HAP-1 (cell line): Measurements from ENCODE around the gene E2F4.
A peak's percentile ranks its signal among the peaks of the same experiment; 100 is the strongest.

ENCODE experiments used
- DNase-seq, 2 experiments: peaks; one replicate each; pipeline ENCODE4 v3.0.0-alpha.2; 2016 to 2020; ENCODE audit warnings: low spot score in 2 of 2
- H3K27me3 ChIP-seq: fragments of 250-450 bp; sonication (Bioruptor Pico); 2 replicates; pipeline ENCODE4 v1.5.1; 2020; ENCODE audit warnings: low read depth, mild to moderate bottlenecking, moderate library complexity
- H3K36me3 ChIP-seq: fragments of 250-450 bp; sonication (Bioruptor Pico); replicated peaks from 2 replicates; pipeline ENCODE4 v1.5.1; 2020; ENCODE audit warnings: mild to moderate bottlenecking
- H3K4me1 ChIP-seq: fragments of 250-450 bp; sonication (Bioruptor Pico); 2 replicates; pipeline ENCODE4 v1.5.1; 2020; ENCODE audit warnings: mild to moderate bottlenecking
- H3K4me3 ChIP-seq: fragments of 250-450 bp; sonication (Bioruptor Pico); 2 replicates; pipeline ENCODE4 v1.5.1; 2020; ENCODE audit warnings: mild to moderate bottlenecking, moderate library complexity
- H3K9me3 ChIP-seq: fragments of 250-450 bp; sonication (Bioruptor Pico); 2 replicates; pipeline ENCODE4 v1.5.1; 2020; ENCODE audit warnings: mild to moderate bottlenecking, moderate library complexity
- in situ Hi-C: fragments of 300-500 bp; cut with MboI; formaldehyde crosslinking; loops from 3 replicates; pipeline ENCODE4 v1.14.3; 2020; ENCODE audit warnings: low sequenced_read_pairs, inconsistent platforms, mixed read lengths

The E2F4 gene

DNA sequence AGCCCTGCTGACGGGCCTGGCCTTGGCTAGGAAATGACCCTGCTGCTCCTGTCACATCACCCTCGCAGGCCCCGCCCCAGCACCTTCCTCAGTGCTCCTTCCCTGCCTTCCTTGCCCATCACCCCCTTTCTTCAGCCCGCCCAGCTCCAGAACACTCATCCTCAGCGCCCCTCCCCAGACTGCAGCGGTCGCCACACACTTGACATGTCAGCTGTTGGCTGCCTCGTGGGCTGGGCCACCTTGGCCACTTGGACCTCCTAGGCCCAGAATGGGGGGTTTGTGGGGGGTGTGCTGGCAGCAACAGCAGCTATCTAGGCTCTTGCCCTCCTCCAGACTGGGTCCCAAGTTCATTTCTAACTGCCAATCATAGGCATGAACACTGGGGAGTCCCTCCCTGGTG lies 17.6 kb downstream of the E2F4 start:
- Histone ChIP-seq H3K4me3 (no peak overlapping the region), H3K36me3 (no peaks in the 10 kb centered on the region; the same call in 1 of the 2 replicates), H3K27me3 (no peaks in the 10 kb centered on the region), H3K4me1 (no peaks in the 10 kb centered on the region), H3K9me3 (no peaks in the 10 kb centered on the region)
- in situ Hi-C loops, result no loop called here
- DNase-seq, result no peak

DNA sequence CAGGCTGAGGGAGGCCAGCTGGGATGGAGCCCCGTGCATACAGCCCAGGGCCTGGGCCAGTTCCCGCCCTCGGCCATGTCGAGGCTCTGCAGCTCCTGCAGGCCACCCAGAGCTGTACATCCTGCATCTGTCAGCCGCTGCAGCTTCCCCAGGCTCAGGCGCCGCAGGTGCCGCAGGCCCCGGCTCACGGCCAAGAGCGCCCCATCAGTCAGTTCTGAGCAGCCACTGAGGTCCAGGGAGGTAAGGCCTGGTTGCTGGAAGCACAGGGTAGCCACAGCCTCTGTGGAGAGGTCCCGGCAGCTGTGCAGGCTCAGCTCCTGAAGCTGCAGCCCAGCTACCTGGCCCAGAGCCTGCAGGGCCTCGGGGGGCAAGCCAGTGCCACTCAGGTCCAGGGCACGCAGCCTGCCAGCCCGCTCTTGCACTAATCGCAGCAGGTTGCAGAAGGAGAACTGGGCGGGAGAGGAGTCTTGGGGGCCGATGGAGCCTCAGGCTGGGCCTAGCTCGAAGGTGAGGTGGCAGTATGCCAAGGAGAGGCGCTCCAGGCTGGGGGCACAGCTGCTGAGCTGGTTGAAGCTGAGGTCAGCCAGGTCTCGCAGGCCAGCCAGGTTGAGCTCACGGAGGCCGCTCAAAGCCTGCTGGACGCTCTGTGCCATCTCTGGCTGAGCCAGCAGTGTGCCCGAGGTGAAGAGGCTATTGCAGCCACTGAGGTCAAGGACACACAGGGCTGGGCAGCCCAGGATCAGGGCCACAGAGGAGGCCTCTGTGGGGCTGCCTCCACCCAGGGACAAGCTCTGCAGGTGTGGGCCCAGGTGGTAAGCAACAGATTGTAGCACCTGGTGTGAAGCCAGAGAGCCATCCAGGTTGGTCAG lies 18.3 kb downstream of the E2F4 start:
- DNase-seq, result no peak
- Histone ChIP-seq H3K9me3 (no peaks in the 10 kb centered on the region), H3K4me1 (no peaks in the 10 kb centered on the region), H3K36me3 (no peaks in the 10 kb centered on the region; the same call in 1 of the 2 replicates), H3K27me3 (no peaks in the 10 kb centered on the region), H3K4me3 (no peak overlapping the region)
- in situ Hi-C loops, result no loop called here

DNA sequence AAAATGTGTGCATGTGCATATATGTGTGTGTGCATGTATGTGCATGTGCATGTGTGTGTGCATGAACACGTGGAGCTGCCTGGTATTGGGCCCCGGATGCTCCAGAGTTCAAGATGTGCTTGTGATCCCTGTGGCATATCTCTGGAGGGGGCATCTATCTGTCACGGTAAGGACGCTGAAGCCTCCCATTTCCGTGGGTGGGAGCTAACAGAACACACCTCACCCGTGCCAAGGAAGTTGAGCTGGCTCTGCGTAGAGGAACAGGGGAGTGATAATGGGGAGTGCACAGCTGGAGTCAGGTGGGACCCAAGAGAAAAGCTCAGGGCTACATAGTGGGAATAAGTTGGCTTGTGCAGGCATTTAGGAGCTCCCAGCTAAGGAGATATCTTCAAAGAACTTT lies 19.7 kb downstream of the E2F4 start:
- DNase-seq, result no peak
- Histone ChIP-seq H3K27me3 (no peaks in the 10 kb centered on the region), H3K36me3 (no peaks in the 10 kb centered on the region; the same call in 1 of the 2 replicates), H3K9me3 (no peaks in the 10 kb centered on the region), H3K4me3 (no peak overlapping the region), H3K4me1 (no peaks in the 10 kb centered on the region)
- in situ Hi-C loops, result no loop called here

DNA sequence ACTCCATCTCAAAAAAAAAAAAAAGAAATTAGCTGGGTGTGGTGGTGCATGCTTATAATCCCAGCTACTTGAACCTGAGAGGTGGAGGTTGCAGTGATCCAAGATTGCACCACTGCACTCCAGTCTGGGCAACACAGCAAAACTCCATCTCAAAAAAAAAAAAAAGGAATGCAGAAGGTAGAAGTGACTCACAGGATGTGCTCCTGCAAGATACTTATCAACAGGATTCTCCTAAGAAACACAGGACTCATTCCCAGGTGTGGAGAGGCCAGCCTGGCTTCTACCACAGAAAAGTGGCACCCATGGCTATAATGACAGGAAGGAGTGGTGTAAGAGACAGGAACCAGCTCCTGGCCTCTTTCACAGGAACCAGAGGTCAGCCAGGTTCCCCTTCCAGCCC lies 20.8 kb downstream of the E2F4 start:
- no peaks in the 10 kb centered on the region for H3K36me3 ChIP-seq
- H3K4me3 ChIP-seq, result no peak overlapping the region
- no peaks in the 10 kb centered on the region for H3K4me1 ChIP-seq
- no peaks in the 10 kb centered on the region for H3K27me3 ChIP-seq
- in situ Hi-C loops, result no loop called here
- H3K9me3 ChIP-seq, result no peaks in the 10 kb centered on the region
- no peak for DNase-seq

DNA sequence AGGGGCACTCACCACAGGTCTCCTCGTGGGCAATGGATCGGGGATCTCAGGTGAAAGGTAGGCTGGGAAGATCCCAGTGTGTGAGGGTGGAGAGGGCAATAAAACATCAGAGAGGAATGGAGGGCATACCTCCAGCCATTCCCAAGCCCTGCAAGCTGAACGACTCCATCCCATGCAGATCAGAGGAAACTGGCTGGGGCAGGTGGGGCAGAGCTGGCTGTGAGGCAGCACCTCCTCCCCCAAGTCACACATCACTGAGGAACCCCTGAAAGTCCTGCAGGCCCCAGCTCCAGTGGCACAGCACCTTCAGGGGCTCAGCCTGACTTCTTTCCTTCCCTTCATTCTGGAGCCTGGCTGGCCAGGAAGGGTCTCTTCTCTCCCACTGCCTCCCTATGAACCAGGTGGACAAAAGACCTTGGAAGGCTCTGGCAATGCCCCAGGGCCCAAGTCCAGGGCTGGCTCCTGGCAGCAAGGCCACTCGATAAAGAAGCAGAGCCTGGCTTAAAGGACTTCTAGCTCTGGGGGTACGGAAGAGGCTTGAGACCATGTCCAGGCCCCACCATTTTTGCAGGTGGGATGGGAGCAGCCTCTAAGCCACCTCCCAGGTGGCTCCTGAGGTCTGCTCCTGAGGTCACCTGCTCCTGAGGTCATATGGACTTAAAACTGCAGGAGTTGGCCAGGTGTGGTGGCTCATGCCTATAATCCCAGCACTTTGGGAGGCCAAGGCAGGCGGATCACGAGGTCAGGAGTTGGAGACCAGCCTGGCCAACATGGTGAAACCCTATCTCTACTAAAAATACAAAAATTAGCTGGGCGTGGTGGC lies 21.5 kb downstream of the E2F4 start:
- H3K27me3 ChIP-seq, result no peaks in the 10 kb centered on the region
- H3K36me3 ChIP-seq, result no peaks in the 10 kb centered on the region
- no peak for DNase-seq
- no peaks in the 10 kb centered on the region for H3K9me3 ChIP-seq
- no peak overlapping the region for H3K4me3 ChIP-seq
- in situ Hi-C loops, result no loop called here
- H3K4me1 ChIP-seq, result no peaks in the 10 kb centered on the region

DNA sequence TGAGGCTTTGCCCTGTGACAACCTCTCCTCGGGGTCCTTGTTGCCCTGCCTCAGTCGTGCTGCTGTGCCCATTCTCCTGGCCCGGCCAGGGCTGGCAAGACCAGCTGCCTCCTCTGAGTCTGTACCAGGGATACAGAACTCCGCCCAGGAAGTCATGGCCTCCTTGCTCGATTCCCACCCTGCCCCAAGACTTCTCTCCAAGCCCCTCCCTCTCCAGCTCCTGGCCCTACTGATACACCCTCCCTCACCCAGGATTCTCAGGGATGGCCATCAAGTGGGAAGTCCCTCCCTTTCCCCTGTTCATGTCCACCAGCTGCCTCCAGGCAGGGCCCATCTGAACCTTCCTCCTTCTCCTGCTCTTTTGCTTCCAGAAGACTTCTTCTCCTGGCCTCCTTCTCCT lies 23.8 kb downstream of the E2F4 start:
- in situ Hi-C loops, result no loop called here
- no peak for DNase-seq
- no peaks in the 10 kb centered on the region for H3K36me3 ChIP-seq

DNA sequence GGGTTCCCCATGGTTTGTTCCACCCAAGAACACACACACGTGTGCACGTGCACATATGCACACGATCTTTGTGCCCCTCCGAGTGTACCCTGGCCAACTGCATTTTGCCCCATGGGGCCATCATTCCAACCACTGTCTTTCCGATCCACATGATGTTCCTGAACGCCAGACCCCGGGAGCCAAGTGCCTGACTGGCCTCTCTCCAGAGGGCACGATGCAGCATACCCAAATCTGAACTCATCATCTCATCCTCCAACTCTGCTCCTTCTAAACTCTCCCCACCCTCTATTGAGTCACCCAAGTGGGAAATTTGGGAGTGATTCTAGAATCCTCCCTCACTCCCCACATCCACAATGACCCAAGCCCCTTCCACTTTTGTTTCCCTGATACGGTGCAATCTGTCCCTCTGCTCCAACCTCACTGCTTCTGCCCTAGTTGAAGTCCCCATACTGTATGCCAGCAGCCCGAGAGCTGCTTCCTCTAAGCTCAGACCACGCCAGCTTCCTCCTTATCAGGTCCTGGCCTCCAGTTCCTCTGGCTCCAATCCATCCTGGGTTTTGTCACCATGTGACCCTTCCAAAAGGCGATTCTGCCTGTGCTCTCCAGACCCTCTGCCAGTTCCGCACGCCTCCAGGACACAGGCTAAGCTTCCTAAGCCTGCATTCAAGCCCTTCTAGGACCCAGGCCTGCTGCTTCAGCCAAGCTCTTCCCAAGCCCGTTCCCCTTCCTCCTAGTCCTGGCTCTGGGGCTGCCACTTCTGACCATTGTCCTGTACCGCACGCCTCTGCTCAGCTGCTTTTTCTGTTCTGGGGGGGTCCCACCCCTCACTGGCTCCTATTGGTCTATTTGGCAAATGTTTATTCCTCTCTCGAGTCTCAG lies 24.9 kb downstream of the E2F4 start:
- H3K4me1 ChIP-seq, result no peaks in the 10 kb centered on the region
- in situ Hi-C loops, result no loop called here
- DNase-seq, result no peak

More for the DNA sequence above, 23.8 kb downstream of the E2F4 start:
- H3K4me3 ChIP-seq, result no peak overlapping the region
- H3K9me3 ChIP-seq, result no peaks in the 10 kb centered on the region; the same call in 1 of the 2 replicates
- no peaks in the 10 kb centered on the region for H3K27me3 ChIP-seq
- H3K4me1 ChIP-seq, result no peaks in the 10 kb centered on the region

DNA sequence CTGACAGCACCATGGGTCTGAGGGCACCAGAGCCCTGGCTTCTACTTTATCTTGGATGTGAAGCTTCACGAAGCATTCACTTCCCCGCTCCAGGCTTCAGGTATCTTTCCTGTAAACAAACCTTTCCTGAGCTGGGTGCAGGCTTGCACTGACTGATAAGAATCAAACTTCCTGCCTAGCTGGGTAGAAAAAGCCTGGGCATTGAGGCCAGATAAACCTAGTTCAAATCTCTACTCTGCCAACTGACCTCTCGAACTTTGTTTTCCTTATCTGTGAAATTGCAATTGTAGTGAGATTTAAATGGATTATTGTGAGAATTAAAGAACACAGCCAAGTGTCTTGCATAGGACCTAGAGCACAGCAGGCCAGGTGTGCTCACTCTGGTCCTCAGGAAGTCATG lies 32.0 kb downstream of the E2F4 start:
- in situ Hi-C loops, result no loop called here
- H3K9me3 ChIP-seq, result peaks cover 2% of the 10 kb centered on the region; the same call in 1 of the 2 replicates
- H3K4me1 ChIP-seq, result peaks cover 5% of the 10 kb centered on the region
- no peak for DNase-seq
- H3K27me3 ChIP-seq, result no peaks in the 10 kb centered on the region
- no peak overlapping the region for H3K4me3 ChIP-seq
- peaks cover 10% of the 10 kb centered on the region for H3K36me3 ChIP-seq

More for the DNA sequence above, 24.9 kb downstream of the E2F4 start:
- H3K27me3 ChIP-seq, result no peaks in the 10 kb centered on the region
- H3K36me3 ChIP-seq, result no peaks in the 10 kb centered on the region
- no peak overlapping the region for H3K4me3 ChIP-seq
- H3K9me3 ChIP-seq, result no peaks in the 10 kb centered on the region; the same call in 1 of the 2 replicates

DNA sequence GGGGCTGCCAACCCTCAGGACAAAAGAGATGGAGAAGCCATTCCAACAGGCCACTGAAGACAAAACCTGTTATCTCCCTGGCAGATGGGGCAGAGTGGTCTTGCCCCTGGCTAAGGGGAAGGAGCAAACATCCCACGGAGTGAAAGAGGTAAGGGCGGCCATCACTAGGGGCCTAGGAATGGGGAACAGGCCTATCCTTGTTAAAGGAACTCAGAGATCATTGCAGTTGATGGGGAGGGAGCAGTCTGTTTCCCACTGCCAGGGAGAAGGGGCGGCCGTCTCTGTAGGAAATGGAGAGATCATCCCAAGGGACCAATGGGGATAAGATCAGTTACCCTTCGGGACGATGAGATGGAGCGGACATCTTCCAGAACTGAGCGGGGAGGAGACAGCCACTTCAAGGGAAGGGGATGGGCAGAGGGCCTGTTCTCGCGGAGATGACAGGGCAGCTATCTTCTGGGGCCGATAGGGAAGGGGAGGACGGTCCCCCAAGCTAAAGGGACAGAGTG lies 34.4 kb downstream of the E2F4 start:
- Histone ChIP-seq H3K4me1 (peaks cover 5% of the 10 kb centered on the region), H3K9me3 (peaks cover 2% of the 10 kb centered on the region; the same call in 1 of the 2 replicates), H3K27me3 (no peaks in the 10 kb centered on the region), H3K36me3 (peaks cover 31% of the 10 kb centered on the region), H3K4me3 (peak overlapping the region; percentile 94)
- in situ Hi-C loops, result no loop called here
- no peak for DNase-seq

DNA sequence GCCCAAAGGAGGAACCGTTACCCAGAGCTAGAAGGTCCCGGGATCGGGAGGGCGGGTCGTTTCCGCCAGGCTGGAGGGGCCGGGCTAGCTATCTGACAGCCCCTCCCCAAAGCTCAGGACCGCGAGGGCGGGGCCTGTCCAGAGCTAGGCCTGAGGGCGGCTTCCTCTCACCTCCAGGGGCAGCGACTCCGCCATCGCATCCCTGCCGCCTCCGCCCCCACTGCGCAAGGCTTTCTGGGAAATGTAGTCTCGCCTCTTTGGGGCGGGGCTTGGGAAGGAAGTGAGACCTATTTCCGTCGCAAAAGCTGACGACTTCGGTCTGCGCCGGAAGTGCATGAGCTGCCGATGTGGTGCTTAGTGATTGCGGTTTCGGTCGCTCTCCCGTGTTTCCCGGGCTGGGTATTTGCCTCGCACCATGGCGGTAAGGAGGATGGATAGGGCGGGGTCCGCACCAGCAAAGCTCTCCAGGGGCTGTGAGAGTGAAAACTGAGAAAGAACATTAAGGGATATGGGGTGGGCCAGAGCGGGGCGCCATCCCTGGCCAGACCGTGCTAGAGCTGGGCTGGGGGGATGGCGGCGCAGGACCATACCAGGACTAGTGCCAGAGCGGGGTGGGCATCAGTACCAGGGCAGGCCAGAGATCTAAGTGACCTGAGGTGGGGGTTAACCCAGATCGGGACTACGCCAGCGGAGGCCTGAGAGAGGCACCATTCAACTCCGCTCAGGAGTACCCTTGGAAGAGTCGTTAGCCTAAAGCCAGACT lies 35.0 kb downstream of the E2F4 start, which contains the start of gene TMEM208:
TSS of gene TMEM208 (plus strand) at position 327 of the 763 bp plus-strand sequence. CDS start at position 416, 89 bp downstream.
- DNase-seq, result peak; percentile 93 to 99
- H3K27me3 ChIP-seq, result no peaks in the 10 kb centered on the region
- H3K36me3 ChIP-seq, result peaks cover 37% of the 10 kb centered on the region
- H3K4me3 ChIP-seq, result peak within 1 kb of the TSS; percentile 94
- H3K9me3 ChIP-seq, result peaks cover 2% of the 10 kb centered on the region; the same call in 1 of the 2 replicates
- in situ Hi-C loops, result no loop called here
- peaks cover 5% of the 10 kb centered on the region for H3K4me1 ChIP-seq

DNA sequence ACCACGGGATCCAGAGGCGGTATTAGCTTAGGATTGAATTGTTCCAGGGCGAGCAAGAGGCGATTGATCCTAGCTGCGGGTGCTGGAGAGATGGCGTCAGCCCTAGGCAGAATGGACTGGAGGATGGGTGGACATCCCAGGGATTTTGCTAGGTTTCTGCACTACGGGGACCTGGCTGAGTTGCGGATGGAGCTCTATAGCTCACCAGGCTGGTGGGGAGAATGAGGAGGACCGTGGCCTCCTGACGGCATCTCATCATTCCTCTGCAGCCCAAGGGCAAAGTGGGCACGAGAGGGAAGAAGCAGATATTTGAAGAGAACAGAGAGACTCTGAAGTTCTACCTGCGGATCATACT lies 35.6 kb downstream of the E2F4 start:
- Histone ChIP-seq H3K4me1 (peaks cover 5% of the 10 kb centered on the region), H3K36me3 (peaks cover 37% of the 10 kb centered on the region)

DNA sequence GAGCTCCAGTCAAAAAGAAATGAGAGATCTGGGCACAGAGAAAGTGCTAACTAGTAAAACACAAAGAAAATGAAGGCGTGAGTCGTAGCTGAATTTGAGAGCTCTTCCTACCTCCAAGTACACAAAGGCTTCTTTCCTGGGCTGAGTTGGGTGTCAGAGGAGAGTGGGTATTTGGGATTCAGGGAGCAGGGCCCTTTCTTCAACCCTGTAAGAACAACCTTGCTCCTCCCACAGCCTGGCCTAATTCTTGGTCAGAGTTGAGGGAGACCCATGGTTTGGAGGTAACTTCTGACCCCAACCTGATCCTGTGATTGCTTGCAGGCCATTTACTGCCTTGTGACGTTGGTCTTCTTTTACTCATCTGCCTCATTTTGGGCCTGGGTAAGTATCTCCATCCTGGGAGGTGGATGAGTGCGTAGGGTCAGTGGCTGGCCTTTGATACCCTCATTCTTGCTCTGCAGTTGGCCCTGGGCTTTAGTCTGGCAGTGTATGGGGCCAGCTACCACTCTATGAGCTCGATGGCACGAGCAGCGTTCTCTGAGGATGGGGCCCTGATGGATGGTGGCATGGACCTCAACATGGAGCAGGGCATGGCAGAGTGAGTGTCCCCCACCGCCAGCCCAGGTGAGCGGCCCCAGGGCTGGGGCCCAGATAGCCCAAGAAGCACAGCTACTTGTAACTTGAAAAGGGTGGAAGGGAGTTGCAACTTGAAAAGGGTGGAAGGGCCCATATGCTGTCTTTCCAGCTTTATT lies 36.3 kb downstream of the E2F4 start:
- Histone ChIP-seq H3K27me3 (no peaks in the 10 kb centered on the region), H3K9me3 (peaks cover 2% of the 10 kb centered on the region; the same call in 1 of the 2 replicates), H3K4me3 (peak overlapping the region; percentile 94), H3K36me3 (peaks cover 38% of the 10 kb centered on the region), H3K4me1 (peaks cover 5% of the 10 kb centered on the region)
- in situ Hi-C loops, result no loop called here
- no peak for DNase-seq

More for the DNA sequence above, 35.6 kb downstream of the E2F4 start:
- H3K27me3 ChIP-seq, result no peaks in the 10 kb centered on the region
- peak overlapping the region; percentile 94 for H3K4me3 ChIP-seq
- DNase-seq, result no peak
- peaks cover 2% of the 10 kb centered on the region; the same call in 1 of the 2 replicates for H3K9me3 ChIP-seq
- in situ Hi-C loops, result no loop called here
